ENCODE results near the gene CDC16. TPM values are rescaled to one million over a fixed set of nuclear protein-coding genes. Genes with fewer than 3 reads are reported as not detected.

The CDC16 gene
- total RNA-seq (58.5 and 63.0 TPM in 2 replicates), polyA plus RNA-seq (48.4 and 57.8 TPM in 2 replicates)

DNA sequence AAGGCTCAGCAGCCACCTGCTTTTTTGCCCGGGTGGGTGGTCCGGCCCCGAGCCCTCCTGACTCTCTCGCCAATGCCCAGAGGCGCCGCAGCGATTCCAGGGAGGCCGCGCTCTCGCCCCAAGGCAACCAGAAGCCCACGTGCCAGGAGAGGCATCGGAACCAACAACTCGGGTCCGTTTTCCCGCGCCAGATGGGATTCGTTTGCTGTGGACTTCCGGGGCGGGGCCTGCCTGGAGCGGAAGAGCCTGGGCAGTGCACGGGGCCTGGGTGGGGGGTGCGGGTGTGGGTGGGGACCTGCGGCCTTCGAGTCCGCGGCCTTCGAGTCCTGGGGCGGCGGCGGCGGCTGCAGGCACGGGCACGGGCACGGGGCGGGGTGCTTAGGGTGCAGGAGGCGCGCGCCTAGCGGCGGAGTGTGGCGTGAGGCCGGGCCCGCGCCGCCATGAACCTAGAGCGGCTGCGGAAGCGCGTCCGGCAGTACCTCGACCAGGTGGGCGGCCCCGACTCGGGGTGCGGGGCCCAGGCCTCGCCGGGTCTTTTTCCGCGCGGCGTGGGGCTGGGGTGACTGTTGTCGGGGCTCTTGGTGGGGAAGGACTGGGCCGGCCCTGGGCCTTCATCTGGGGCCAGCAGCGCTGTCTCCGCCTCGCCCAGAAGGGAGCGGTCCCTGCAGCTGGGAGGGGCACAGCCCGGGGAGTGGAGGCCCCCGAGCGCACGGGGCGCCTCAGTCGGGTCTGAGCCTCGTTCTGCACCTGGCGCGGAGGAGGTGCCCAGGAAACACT, at the start of gene CDC16:
CDC16 (plus strand) TSS at position 253 of the 777 bp plus-strand sequence; CDS start at position 441, 188 bp downstream.
- peak within 1 kb of the TSS; percentile 89 for H3K27ac ChIP-seq
- H3K4me1 ChIP-seq (ENCODE audit: insufficient read depth), result peaks cover 4% of the 10 kb centered on the region
- H3K9me2 ChIP-seq (replicated peaks; ENCODE audit: insufficient read depth), result no peaks in the 10 kb centered on the region
- H3K36me3 ChIP-seq (replicated peaks; ENCODE audit: insufficient read depth, low read depth), result no peaks in the 10 kb centered on the region
- peak; percentile 95 for DNase-seq (ENCODE audit: low spot score)
- H3K9me3 ChIP-seq (ENCODE audit: low read depth), result no peaks in the 10 kb centered on the region
- TF ChIP-seq CTCF (IDR thresholded peaks at IDR 0.05; ENCODE audit: poor library complexity), result peak; percentile 7
- TF ChIP-seq EZH2 (IDR thresholded peaks at IDR 0.05; ENCODE audit: borderline replicate concordance), result no peak
- H3K79me2 ChIP-seq, result peaks cover 41% of the 10 kb centered on the region
- H3K4me3 ChIP-seq, result peak within 1 kb of the TSS; percentile 71
- 5% methylated on average over 34 of the region's 76 CpGs for WGBS (ENCODE audit: low lambda C conversion rate, missing lambda C conversion rate)
- H3K27me3 ChIP-seq, result peaks cover 3% of the 10 kb centered on the region
- peaks cover 10% of the 10 kb centered on the region for H4K20me1 ChIP-seq (ENCODE audit: insufficient read depth, poor library complexity, severe bottlenecking)
- H3K4me2 ChIP-seq, result peak within 1 kb of the TSS; percentile 90
- H2AFZ ChIP-seq, result peak within 1 kb of the TSS; percentile 80

GRCh38 chr13:114185182-114185971, 49.3 kb upstream of the CDC16 start:
- WGBS (ENCODE audit: low lambda C conversion rate, missing lambda C conversion rate), result 86% methylated on average over 15 of the region's 15 CpGs

GRCh38 chr13:114194853-114195252, 39.8 kb upstream of the CDC16 start:
- WGBS (ENCODE audit: low lambda C conversion rate, missing lambda C conversion rate), result 82% methylated on average over 5 of the region's 5 CpGs
- DNase-seq (ENCODE audit: low spot score), result no peak
- Histone ChIP-seq H3K9me2 (replicated peaks; ENCODE audit: insufficient read depth) (no peaks in the 10 kb centered on the region), H3K36me3 (replicated peaks; ENCODE audit: insufficient read depth, low read depth) (no peaks in the 10 kb centered on the region), H3K4me3 (no peak overlapping the region), H3K27ac (no peak overlapping the region), H3K4me2 (no peak overlapping the region), H3K27me3 (no peaks in the 10 kb centered on the region), H3K4me1 (ENCODE audit: insufficient read depth) (no peaks in the 10 kb centered on the region), H2AFZ (no peak overlapping the region), H3K79me2 (no peaks in the 10 kb centered on the region), H3K9me3 (ENCODE audit: low read depth) (no peaks in the 10 kb centered on the region), H4K20me1 (ENCODE audit: insufficient read depth, poor library complexity, severe bottlenecking) (no peaks in the 10 kb centered on the region)
- TF ChIP-seq EZH2phosphoT487 (IDR thresholded peaks at IDR 0.05; ENCODE audit: low read depth, severe bottlenecking, unreplicated experiment), result no peak
- no peak for TF ChIP-seq CTCF (IDR thresholded peaks at IDR 0.05; ENCODE audit: poor library complexity)
- TF ChIP-seq EZH2 (IDR thresholded peaks at IDR 0.05; ENCODE audit: borderline replicate concordance), result no peak

More at GRCh38 chr13:114185182-114185971, 49.3 kb upstream of the CDC16 start:
- H3K4me2 ChIP-seq, result no peak overlapping the region
- H3K36me3 ChIP-seq (replicated peaks; ENCODE audit: insufficient read depth, low read depth), result no peaks in the 10 kb centered on the region
- no peaks in the 10 kb centered on the region for H3K9me2 ChIP-seq (replicated peaks; ENCODE audit: insufficient read depth)
- H3K9me3 ChIP-seq (ENCODE audit: low read depth), result no peaks in the 10 kb centered on the region
- H3K27me3 ChIP-seq, result no peaks in the 10 kb centered on the region
- no peak for DNase-seq (ENCODE audit: low spot score)
- TF ChIP-seq EZH2phosphoT487 (IDR thresholded peaks at IDR 0.05; ENCODE audit: low read depth, severe bottlenecking, unreplicated experiment), result no peak
- no peak for TF ChIP-seq CTCF (IDR thresholded peaks at IDR 0.05; ENCODE audit: poor library complexity)
- no peak for TF ChIP-seq EZH2 (IDR thresholded peaks at IDR 0.05; ENCODE audit: borderline replicate concordance)
- no peaks in the 10 kb centered on the region for H3K79me2 ChIP-seq
- no peaks in the 10 kb centered on the region for H3K4me1 ChIP-seq (ENCODE audit: insufficient read depth)
- no peak overlapping the region for H3K27ac ChIP-seq
- no peak overlapping the region for H2AFZ ChIP-seq
- no peaks in the 10 kb centered on the region for H4K20me1 ChIP-seq (ENCODE audit: insufficient read depth, poor library complexity, severe bottlenecking)
- H3K4me3 ChIP-seq, result no peak overlapping the region

Data from hepatocyte (in vitro differentiated cells).